Measurements from ENCODE around the gene NBPF1.
"Not testable (repeated sequence)": the region's sequence is repeated elsewhere in the genome, so short reads cannot be mapped to it uniquely, and the experiment has no call there.

- not testable (repeated sequence) for TF ChIP-seq POLR2A (IDR thresholded peaks at IDR 0.05; ENCODE audit: low read length); GATA1 (IDR thresholded peaks at IDR 0.05; ENCODE audit: low read depth, low read length)
These were observed 33.4 kb upstream of the NBPF1 start for GRCh38 chr1:16646716-16647115.

Measured in erythroblast (primary cell).